Measurements from ENCODE around the gene ARHGEF16. TPM values are rescaled to one million over a fixed set of nuclear protein-coding genes. Genes with fewer than 3 reads are reported as not detected.

Gene ARHGEF16
- total and polyA plus RNA-seq, 11 donors: 0.31 to 1.4 (median 0.51) TPM

DNA sequence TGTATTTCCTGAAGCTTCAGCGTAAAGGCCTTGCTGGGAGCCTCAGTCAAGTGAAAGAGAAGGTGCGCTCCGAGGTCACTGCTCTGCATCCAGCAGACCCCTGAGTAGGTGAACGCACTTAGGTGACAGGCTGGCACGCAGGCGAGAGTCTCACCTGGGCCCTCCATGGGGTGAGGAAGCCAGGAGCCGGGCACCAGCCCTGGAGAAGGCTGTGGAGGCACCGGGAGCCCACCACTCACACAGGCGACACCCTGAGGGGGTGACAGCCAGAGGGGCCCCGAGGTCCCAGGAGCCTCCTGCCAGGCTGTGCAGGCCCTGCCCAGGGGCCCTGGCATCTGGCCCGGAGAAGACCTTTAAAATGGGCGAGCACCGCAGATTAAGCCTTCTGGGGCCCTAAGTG is 67.6 kb downstream of the ARHGEF16 start:
- Histone ChIP-seq H3K9me3 (peaks cover 0 to 3% (median 0%) of the 10 kb centered on the region in 12 donors), H3K27me3 (no peaks in the 10 kb centered on the region), H3K4me3 (no peak overlapping the region), H3K27ac (no peak overlapping the region), H3K36me3 (no peaks in the 10 kb centered on the region), H3K4me1 (peaks cover 0 to 8% (median 0%) of the 10 kb centered on the region in 12 donors)
- ATAC-seq: no peak
- 86 to 96% (median 94%) methylated on average over 6 to 13 of the region's 13 CpGs for WGBS, 4 donors
- no peak for DNase-seq
- TF ChIP-seq POLR2A (IDR thresholded peaks at IDR 0.05): no peak
- TF ChIP-seq, protein P1, sequence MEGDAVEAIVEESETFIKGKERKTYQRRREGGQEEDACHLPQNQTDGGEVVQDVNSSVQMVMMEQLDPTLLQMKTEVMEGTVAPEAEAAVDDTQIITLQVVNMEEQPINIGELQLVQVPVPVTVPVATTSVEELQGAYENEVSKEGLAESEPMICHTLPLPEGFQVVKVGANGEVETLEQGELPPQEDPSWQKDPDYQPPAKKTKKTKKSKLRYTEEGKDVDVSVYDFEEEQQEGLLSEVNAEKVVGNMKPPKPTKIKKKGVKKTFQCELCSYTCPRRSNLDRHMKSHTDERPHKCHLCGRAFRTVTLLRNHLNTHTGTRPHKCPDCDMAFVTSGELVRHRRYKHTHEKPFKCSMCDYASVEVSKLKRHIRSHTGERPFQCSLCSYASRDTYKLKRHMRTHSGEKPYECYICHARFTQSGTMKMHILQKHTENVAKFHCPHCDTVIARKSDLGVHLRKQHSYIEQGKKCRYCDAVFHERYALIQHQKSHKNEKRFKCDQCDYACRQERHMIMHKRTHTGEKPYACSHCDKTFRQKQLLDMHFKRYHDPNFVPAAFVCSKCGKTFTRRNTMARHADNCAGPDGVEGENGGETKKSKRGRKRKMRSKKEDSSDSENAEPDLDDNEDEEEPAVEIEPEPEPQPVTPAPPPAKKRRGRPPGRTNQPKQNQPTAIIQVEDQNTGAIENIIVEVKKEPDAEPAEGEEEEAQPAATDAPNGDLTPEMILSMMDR (IDR thresholded peaks at IDR 0.05): no peak
- intact Hi-C loops (cut with DNase I): no loop called here

DNA sequence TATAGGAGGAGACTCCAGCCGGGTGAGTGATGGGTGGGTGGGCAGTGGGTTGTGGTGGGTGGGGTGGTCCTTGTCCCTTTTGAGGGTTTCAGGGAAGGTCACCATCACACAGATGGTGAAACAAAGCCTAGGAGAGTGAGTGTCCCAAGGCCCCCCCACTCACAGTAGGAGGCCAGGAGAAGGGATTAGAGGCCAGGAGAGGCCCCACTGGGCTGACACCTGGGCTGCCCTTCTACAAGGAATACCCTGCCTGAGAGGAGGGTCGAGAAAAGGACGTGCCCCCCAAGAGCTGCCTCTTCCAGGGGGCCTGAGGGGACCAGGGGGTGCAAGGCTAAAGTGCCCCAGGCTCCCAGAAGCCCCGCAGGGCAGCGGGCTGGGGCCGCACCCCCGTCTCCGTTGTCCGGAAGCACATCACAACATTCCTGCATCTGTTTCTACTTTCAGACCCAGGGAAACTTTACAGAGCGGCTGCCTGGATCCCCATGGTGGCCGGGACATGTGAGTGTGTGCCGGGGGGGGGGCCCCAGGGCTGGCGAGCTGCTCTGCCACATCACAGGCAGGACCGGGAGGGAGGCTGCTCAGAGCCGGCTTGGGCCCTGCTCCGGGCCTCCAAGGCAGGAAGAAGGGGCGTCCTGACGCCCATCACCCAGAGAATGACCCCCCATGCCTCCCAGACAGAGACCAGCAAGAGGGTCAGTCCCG is 68.2 kb downstream of the ARHGEF16 start:
- Histone ChIP-seq H3K27me3 (no peaks in the 10 kb centered on the region), H3K4me3 (no peak overlapping the region), H3K4me1 (peaks cover 0 to 8% (median 0%) of the 10 kb centered on the region in 12 donors), H3K36me3 (no peaks in the 10 kb centered on the region), H3K27ac (no peak overlapping the region), H3K9me3 (peaks cover 0 to 3% (median 0%) of the 10 kb centered on the region in 12 donors)
- WGBS, 4 donors: 84 to 92% (median 88%) methylated on average over 11 to 19 of the region's 19 CpGs
- DNase-seq (no peak), ATAC-seq (no peak)
- no peak for TF ChIP-seq POLR2A (IDR thresholded peaks at IDR 0.05)
- TF ChIP-seq, protein P1 (IDR thresholded peaks at IDR 0.05): no peak
- intact Hi-C loops (cut with DNase I): no loop called here

DNA sequence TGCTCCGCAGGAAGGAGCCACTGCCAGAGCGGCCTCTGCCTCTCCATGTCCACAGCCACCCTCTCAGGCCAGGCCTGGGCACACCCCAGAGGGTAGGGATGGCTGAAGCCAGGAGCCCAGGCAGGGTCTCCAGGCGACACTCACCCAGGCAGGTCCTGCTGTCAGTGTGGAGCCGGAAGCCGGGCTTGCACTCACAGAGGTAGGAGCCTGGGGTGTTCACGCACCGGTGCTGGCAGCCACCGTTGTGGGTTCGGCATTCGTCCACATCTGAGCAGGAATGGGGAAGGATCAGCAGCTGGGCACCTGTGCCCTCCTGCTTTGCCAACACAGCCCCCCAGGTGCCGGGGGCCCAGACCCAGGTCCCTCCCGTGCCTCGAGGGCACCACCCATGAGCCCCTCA is 69.5 kb downstream of the ARHGEF16 start:
- H3K27me3 ChIP-seq: no peaks in the 10 kb centered on the region
- no peaks in the 10 kb centered on the region for H3K9me3 ChIP-seq
- WGBS, 4 donors: 82 to 95% (median 95%) methylated on average over 2 to 13 of the region's 13 CpGs
- DNase-seq (no peak), ATAC-seq (no peak)
- H3K4me3 ChIP-seq: no peak overlapping the region
- peaks cover 0 to 13% (median 4%) of the 10 kb centered on the region in 12 donors for H3K4me1 ChIP-seq
- TF ChIP-seq, protein P1 (IDR thresholded peaks at IDR 0.05): no peak
- TF ChIP-seq POLR2A (IDR thresholded peaks at IDR 0.05): no peak
- H3K27ac ChIP-seq: no peak overlapping the region
- intact Hi-C loops (cut with DNase I): no loop called here
- H3K36me3 ChIP-seq: no peaks in the 10 kb centered on the region

DNA sequence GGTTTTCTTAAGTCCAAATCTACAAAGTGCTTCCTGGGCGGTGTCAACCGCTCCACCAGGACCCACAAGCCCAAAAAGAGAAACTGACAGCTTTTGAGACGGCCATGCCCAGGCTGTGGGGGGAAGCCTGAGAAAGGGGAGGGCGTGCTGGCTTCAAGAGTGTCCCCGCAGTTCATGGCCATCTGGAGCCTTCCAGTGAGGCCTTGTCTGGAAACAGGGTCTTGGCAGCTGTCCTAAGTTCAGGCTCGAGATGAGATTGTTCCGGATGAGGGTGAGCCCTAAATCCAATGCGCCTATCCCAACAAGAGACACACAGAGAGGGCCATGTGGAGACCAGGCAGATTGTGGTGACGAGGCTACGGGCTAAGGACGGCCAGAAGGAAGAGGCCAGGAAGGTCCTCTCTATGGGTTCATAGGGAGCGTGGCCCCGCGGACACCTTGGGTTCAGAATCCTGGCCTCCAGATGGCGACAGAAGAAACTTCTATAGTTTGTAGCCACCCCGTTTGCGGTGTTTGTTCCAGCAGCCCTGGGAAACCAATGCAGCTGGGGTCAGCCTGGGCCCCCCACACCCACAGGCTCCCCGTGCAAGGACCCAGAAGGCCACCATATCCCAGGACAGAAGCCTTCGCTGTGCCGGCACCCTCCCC is 70.2 kb downstream of the ARHGEF16 start:
- peaks cover 2 to 20% (median 11%) of the 10 kb centered on the region in 12 donors for H3K4me1 ChIP-seq
- 82 to 89% (median 87%) methylated on average over 16 to 20 of the region's 20 CpGs for WGBS, 4 donors
- H3K27me3 ChIP-seq: no peaks in the 10 kb centered on the region

More for the DNA sequence above, 70.2 kb downstream of the ARHGEF16 start:
- DNase-seq (no peak), ATAC-seq (no peak)
- Histone ChIP-seq H3K27ac (no peak overlapping the region), H3K36me3 (no peaks in the 10 kb centered on the region), H3K4me3 (no peak overlapping the region), H3K9me3 (no peaks in the 10 kb centered on the region)
- TF ChIP-seq POLR2A (IDR thresholded peaks at IDR 0.05): no peak
- TF ChIP-seq, protein P1 (IDR thresholded peaks at IDR 0.05): no peak
- intact Hi-C loops (cut with DNase I): loop anchor here in 1 of 10 donors (5.0 kb wide), 1 partner anchor 37 kb away; no protein-coding TSS in a partner anchor

Measured in heart left ventricle (tissue), 16 donors.